Psoas muscle (tissue), 8 donors: ENCODE data around the gene MDH2. TPM values are rescaled to one million over a fixed set of nuclear protein-coding genes. Genes with fewer than 3 reads are reported as not detected.

Experiments used
- ATAC-seq, 4 donors: fragments of 200-7000 bp; cut with Tn5 transposase; one replicate each; pipeline ENCODE4 v1.9.1; 2020; ENCODE audit warnings: moderate library complexity in 3 of 4, mild to moderate bottlenecking in 2 of 4
- DNase-seq, 2 donors: peaks; one replicate each; pipeline ENCODE4 v3.0.0-alpha.2; 2020
- H3K27ac ChIP-seq: fragments of 200-600 bp; one replicate; pipeline ENCODE4 v1.8.0; 2022
- H3K27me3 ChIP-seq, 3 donors: fragments of 200-600 bp in 1 of 3; one replicate each; pipeline versions ENCODE4 v1.6.1 to v1.8.0; 2013 to 2022; ENCODE audit warnings: low read length in 2 of 3, mild to moderate bottlenecking in 2 of 3, moderate library complexity in 1 of 3; ENCODE audit not compliant: insufficient read depth in 3 of 3
- H3K36me3 ChIP-seq, 2 donors: fragments of 200-600 bp in 1 of 2; one replicate each; pipeline versions ENCODE4 v1.6.1 to v1.8.0; 2013 to 2022; ENCODE audit warnings: low read depth in 1 of 2, mild to moderate bottlenecking in 1 of 2, moderate library complexity in 1 of 2; ENCODE audit not compliant: insufficient read depth in 1 of 2
- H3K4me1 ChIP-seq: fragments of 200-600 bp; one replicate; pipeline ENCODE4 v1.8.0; 2022
- H3K4me3 ChIP-seq: fragments of 200-600 bp; one replicate; pipeline ENCODE4 v1.8.0; 2022; ENCODE audit warnings: mild to moderate bottlenecking
- H3K9me3 ChIP-seq: fragments of 200-600 bp; one replicate; pipeline ENCODE4 v1.8.0; 2022
- WGBS, 3 donors: extraction: QIAGEN DNeasy Blood & Tissue Kit; methylation state at CpG; one replicate each; pipeline versions ENCODE4 v1.1.6 to v1.1.7; 2013; 5-methylcytosine and 5-hydroxymethylcytosine counted together
- intact Hi-C, 2 donors: fragments of 100-400 bp; cut with DNase I; formaldehyde crosslinking; loops; one replicate each; pipeline versions ENCODE4 v1.11.0 to v1.14.2; 2022
- polyA plus RNA-seq, 3 donors: library from polyadenylated mRNA; stranded (reverse); fragments of 200-250 nt; gene quantifications; one replicate each; pipeline ENCODE4 v1.2.3, GENCODE V29; 2013
- total RNA-seq, 4 donors: library from RNA; stranded (reverse); fragmentation: NEBNext Ultra II Directional in 2 of 4; extraction: Animal tissue kit (Norgen Biotek cat#: 25700) in 2 of 4; gene quantifications; one replicate each; pipeline versions ENCODE4 v1.2.1 to v1.2.4, GENCODE V29; 2021 to 2023
- TF ChIP-seq, protein P1 (sequence below): fragments of 200-600 bp; IDR thresholded peaks from one replicate; pipeline ENCODE4 v1.8.0; 2022; ENCODE audit warnings: antibody characterized with exemption
- donor health status: healthy with polysubstance abuse.
- donor health status: DM: no; HTN: no; CAD: no; lungs with moderate emphysema.
- donor health status: Bipolar disorder and iron deficiency.
- donor health status: healthy.
- donor health status: DM: yes; HTN: yes; CAD: no.
- donor health status: DM: no; HTN: no; CAD: no.
- donor health status: DM: no; HTN: no; CAD: no.
- donor health status: DM: yes; HTN: yes; CAD: no.

MDH2 gene
- total and polyA plus RNA-seq, 7 donors: 385 to 621 (median 483) TPM

DNA sequence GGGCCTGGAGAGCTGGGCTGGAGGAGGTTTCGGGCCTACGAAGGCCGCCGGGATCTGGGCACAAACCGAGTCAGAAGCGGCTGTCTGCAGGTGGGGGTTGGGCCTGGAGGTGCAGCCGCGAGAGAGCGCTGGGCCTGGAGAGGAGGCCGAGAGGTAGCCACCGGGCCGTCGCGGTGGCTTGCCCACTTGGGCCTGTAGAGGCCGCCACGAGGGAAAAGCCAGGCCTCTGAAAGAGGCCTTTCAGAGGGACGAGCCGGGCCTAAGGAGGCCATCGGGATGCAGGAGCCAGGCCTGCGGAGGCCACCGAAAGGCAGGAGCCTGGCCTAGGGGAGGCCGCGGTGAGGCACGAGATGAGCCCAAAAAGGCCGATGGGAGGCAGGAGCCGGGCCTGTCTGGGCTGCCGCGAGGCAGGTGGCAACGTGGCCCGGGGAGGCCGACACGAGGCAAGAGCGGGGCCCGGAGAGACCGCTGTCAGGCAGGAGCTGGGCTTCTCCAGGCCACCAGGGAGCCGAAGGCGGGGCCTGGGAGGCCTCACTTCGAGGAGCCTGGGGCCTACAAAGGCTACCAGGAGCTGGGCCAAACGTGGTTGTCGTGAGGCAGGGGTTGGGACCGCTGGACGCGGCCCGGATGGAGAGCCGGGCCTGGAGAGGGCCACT lies 25.6 kb downstream of the MDH2 start:
- TF ChIP-seq, protein P1, sequence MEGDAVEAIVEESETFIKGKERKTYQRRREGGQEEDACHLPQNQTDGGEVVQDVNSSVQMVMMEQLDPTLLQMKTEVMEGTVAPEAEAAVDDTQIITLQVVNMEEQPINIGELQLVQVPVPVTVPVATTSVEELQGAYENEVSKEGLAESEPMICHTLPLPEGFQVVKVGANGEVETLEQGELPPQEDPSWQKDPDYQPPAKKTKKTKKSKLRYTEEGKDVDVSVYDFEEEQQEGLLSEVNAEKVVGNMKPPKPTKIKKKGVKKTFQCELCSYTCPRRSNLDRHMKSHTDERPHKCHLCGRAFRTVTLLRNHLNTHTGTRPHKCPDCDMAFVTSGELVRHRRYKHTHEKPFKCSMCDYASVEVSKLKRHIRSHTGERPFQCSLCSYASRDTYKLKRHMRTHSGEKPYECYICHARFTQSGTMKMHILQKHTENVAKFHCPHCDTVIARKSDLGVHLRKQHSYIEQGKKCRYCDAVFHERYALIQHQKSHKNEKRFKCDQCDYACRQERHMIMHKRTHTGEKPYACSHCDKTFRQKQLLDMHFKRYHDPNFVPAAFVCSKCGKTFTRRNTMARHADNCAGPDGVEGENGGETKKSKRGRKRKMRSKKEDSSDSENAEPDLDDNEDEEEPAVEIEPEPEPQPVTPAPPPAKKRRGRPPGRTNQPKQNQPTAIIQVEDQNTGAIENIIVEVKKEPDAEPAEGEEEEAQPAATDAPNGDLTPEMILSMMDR: no peak
- ATAC-seq: no peak
- no peak overlapping the region for H3K4me3 ChIP-seq
- no peak overlapping the region for H3K27ac ChIP-seq
- H3K36me3 ChIP-seq: no peaks in the 10 kb centered on the region
- peaks cover 5% of the 10 kb centered on the region for H3K4me1 ChIP-seq
- intact Hi-C loops: no loop called here
- H3K27me3 ChIP-seq: no peaks in the 10 kb centered on the region
- DNase-seq: no peak
- H3K9me3 ChIP-seq: no peaks in the 10 kb centered on the region
- WGBS, 3 donors: 91 to 94% (median 94%) methylated on average over 39 to 45 of the region's 45 CpGs

DNA sequence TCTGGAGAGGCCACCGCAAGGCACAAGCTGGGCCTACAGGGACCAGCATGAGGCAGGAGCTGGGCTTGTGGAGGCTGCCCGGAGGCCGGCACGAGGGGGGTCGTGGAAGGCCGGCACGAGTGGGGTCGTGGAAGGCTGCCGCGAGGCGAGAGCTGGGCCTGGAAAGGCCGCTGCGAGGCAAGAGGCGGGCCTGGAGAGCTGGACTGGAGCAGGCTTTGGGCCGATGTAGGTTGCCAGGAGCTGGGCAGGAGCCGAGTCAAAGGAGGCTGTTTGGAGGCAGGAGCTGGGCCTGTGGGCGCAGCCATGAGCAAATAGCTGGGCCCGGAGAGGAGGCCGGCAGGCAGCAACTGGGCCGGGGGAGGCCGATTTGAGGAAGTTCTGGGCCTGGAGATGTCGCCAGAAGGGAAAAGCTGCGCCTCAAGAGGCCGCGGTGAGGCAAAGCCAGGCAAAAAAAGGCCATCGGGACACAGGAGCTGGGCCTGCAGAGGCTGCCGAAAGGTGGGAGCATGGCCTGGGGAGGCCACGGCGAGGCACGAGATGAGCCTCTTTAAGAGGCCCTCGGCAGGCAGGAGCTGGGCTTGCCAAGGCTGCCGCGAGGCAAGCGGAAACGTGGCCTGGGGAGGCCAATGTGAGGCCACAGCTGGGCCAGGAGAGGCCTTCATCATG lies 26.5 kb downstream of the MDH2 start:
- Histone ChIP-seq H3K27ac (no peak overlapping the region), H3K4me1 (peaks cover 3% of the 10 kb centered on the region), H3K4me3 (no peak overlapping the region), H3K36me3 (no peaks in the 10 kb centered on the region), H3K27me3 (no peaks in the 10 kb centered on the region), H3K9me3 (no peaks in the 10 kb centered on the region)
- TF ChIP-seq, protein P1: no peak
- DNase-seq (no peak), ATAC-seq (no peak)
- WGBS, 3 donors: 96 to 98% (median 97%) methylated on average over 34 to 35 of the region's 35 CpGs
- intact Hi-C loops: no loop called here

DNA sequence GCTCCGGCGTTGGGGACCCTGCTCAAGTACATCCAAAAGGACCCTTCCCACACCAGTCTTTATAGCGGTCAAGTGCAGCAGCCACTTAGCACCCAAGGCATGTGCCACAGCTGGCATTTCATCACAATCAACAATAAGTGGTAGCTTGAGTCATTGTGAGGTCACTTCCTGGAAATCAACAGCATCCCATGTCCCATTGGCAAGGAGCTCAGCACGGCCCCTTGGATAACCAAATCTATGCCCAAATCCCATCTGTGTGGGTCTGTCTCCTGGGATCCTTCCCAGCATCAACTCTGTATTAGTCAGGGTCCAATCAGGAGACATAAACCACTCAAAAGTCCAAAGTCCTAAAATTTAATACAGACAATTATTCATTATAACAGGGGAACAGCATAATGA lies 27.1 kb downstream of the MDH2 start:
- intact Hi-C loops: no loop called here
- DNase-seq: no peak
- H3K27me3 ChIP-seq: no peaks in the 10 kb centered on the region

DNA sequence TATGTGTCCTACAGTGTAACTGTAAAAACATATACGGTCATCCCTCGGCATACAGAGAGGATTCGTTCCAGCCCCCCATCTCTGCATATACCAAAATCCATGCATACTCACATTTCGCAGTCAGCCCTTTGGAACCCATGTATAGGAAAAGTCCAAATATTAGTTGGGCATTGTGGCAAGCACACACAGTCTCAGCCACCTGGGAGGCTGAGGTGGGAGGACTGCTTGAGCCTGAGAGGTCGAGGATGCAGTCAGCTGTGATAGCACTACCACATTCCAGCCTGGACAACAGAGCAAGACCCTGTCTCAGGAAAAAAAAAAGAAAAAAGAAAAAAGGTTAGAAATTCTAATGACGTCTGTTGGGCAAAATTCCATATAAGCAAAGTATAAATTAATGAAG lies 29.1 kb downstream of the MDH2 start:
- Histone ChIP-seq H3K4me1 (no peaks in the 10 kb centered on the region), H3K36me3 (no peaks in the 10 kb centered on the region), H3K4me3 (no peak overlapping the region), H3K27ac (no peak overlapping the region), H3K27me3 (no peaks in the 10 kb centered on the region), H3K9me3 (no peaks in the 10 kb centered on the region)
- 83 to 90% (median 84%) methylated on average over 6 of the region's 6 CpGs for WGBS, 3 donors
- intact Hi-C loops: no loop called here
- TF ChIP-seq, protein P1: no peak
- no peak for ATAC-seq
- no peak for DNase-seq

More for the DNA sequence above, 27.1 kb downstream of the MDH2 start:
- TF ChIP-seq, protein P1: no peak
- Histone ChIP-seq H3K4me3 (no peak overlapping the region), H3K9me3 (no peaks in the 10 kb centered on the region), H3K27ac (no peak overlapping the region), H3K36me3 (no peaks in the 10 kb centered on the region), H3K4me1 (no peaks in the 10 kb centered on the region)
- ATAC-seq: no peak
- 90 to 97% (median 93%) methylated on average over 4 of the region's 4 CpGs for WGBS, 3 donors
